ENCODE measurements around the gene SSH2.
A peak's percentile ranks its signal among the peaks of the same experiment; 100 is the strongest.

The SSH2 gene

GRCh38 chr17:29659155-29659554 lies 270.9 kb downstream of the SSH2 start:
- peaks cover 3 to 5% of the 10 kb centered on the region in 2 experiments; a peak in 2 of 3 replicates for H3K36me3 ChIP-seq (ENCODE audit: control insufficient read depth in 2 of 2, insufficient read depth in 1 of 2, low read length in 2 of 2)
- ChIA-PET POLR2A (no interaction called here), CTCF (no interaction called here)
- no peaks in the 10 kb centered on the region for H3K4me1 ChIP-seq (ENCODE audit: control insufficient read depth, insufficient read depth, low read length)
- no peak overlapping the region for H3K4me3 ChIP-seq (ENCODE audit: low read depth, low read length)
- TF ChIP-seq ZNF677 (tag by site-specific recombination; IDR thresholded peaks at IDR 0.05) (no peak), ZNF555 (tag by site-specific recombination; conservative IDR thresholded peaks at IDR 0.05) (no peak), ZBTB1 (tag by site-specific recombination; IDR thresholded peaks at IDR 0.05) (no peak), GLIS2 (tag by site-specific recombination; IDR thresholded peaks at IDR 0.05) (no peak), ZBTB44 (tag by site-specific recombination; IDR thresholded peaks at IDR 0.05) (no peak), ZNF140 (tag by site-specific recombination; IDR thresholded peaks at IDR 0.05) (no peak), ZNF626 (tag by site-specific recombination; IDR thresholded peaks at IDR 0.05) (no peak), ZNF660 (tag by site-specific recombination; IDR thresholded peaks at IDR 0.05) (no peak), ZNF785 (tag by site-specific recombination; IDR thresholded peaks at IDR 0.05) (no peak), BCL11B (tag by site-specific recombination; IDR thresholded peaks at IDR 0.05; ENCODE audit: low read depth) (no peak), ZNF391 (tag by site-specific recombination; IDR thresholded peaks at IDR 0.05; ENCODE audit: borderline replicate concordance, low read depth) (no peak), TCF7L2 (IDR thresholded peaks at IDR 0.05; ENCODE audit: borderline replicate concordance, low read depth, low read length) (no peak), ZSCAN5A (tag by site-specific recombination; IDR thresholded peaks at IDR 0.05) (no peak), ZNF596 (tag by site-specific recombination; IDR thresholded peaks at IDR 0.05) (no peak), YY1 (tag by site-specific recombination; IDR thresholded peaks at IDR 0.05) (no peak), PBX3 (CRISPR knock-in tag; IDR thresholded peaks at IDR 0.05) (no peak), ZNF175 (tag by site-specific recombination; IDR thresholded peaks at IDR 0.05) (no peak), ZNF830 (tag by site-specific recombination; IDR thresholded peaks at IDR 0.05; ENCODE audit: low read depth) (no peak)
- H3K9me3 ChIP-seq (ENCODE audit: control insufficient read depth, insufficient read depth, low read depth, low read length), result no peaks in the 10 kb centered on the region
- no peak overlapping the region for H3K27ac ChIP-seq (ENCODE audit: extremely low read depth, low read depth, low read length)

- CTCF ChIA-PET, result interaction anchor here (0.5 to 1.9 kb wide), 4 partner anchors 16 to 438 kb away, joined by 3 to 7 read pairs (median 5); no protein-coding TSS in a partner anchor
- TF ChIP-seq ZBTB20 (tag by site-specific recombination; IDR thresholded peaks at IDR 0.05) (no peak), BCL6B (tag by site-specific recombination; IDR thresholded peaks at IDR 0.05) (0 out of 2 replicates have a peak, but pooled peaks have one; percentile 19), PBX3 (CRISPR knock-in tag; IDR thresholded peaks at IDR 0.05) (no peak)
- Histone ChIP-seq H3K4me1 (ENCODE audit: control insufficient read depth, insufficient read depth, low read length) (no peaks in the 10 kb centered on the region), H3K27ac (ENCODE audit: extremely low read depth, low read depth, low read length) (no peak overlapping the region), H3K4me3 (ENCODE audit: low read depth, low read length) (no peak overlapping the region), H3K9me3 (ENCODE audit: control insufficient read depth, insufficient read depth, low read depth, low read length) (no peaks in the 10 kb centered on the region), H3K36me3 (ENCODE audit: control insufficient read depth in 2 of 2, insufficient read depth in 1 of 2, low read length in 2 of 2) (peaks cover 3% of the 10 kb centered on the region in 2 experiments; a peak in 2 of 3 replicates)
- POLR2A ChIA-PET, result interaction anchor here (0.6 kb wide), 1 partner anchor 273 kb away, joined by 6 read pairs; no protein-coding TSS in a partner anchor
Measured at GRCh38 chr17:29655323-29655722, 274.7 kb downstream of the SSH2 start.

All from HEK293 (cell line).